Measurements from ENCODE around the gene ASB15.
"Not testable (repeated sequence)": the region's sequence is repeated elsewhere in the genome, so short reads cannot be mapped to it uniquely, and the experiment has no call there.

Gene ASB15

GRCh38 chr7:123601530-123601929 lies at the start of gene ASB15:
ASB15 (plus strand) TSS chr7:123601821; CDS start chr7:123614503, 12,682 bp downstream.
- DNase-seq = no peak

- not testable (repeated sequence) for DNase-seq
These were observed 49.5 kb upstream of the ASB15 start for GRCh38 chr7:123552134-123552533.

GRCh38 chr7:123552641-123553040 lies 49.0 kb upstream of the ASB15 start:
- no peak for DNase-seq

- no peak for DNase-seq
These were observed 48.5 kb upstream of the ASB15 start for GRCh38 chr7:123553159-123553558.

- DNase-seq = no peak
These were observed 46.1 kb upstream of the ASB15 start for GRCh38 chr7:123555484-123555883.

GRCh38 chr7:123557016-123557397 lies 44.6 kb upstream of the ASB15 start:
- DNase-seq = no peak

- DNase-seq = peak; percentile 98
These were observed 44.0 kb upstream of the ASB15 start, which contains the start of gene NDUFA5 for GRCh38 chr7:123557398-123558288. NDUFA5 (minus strand) TSS chr7:123557818; CDS start chr7:123557795, 23 bp downstream.

- DNase-seq = no peak
These were observed 43.2 kb upstream of the ASB15 start for GRCh38 chr7:123558289-123558874.

- DNase-seq = no peak
These were observed 39.5 kb upstream of the ASB15 start for GRCh38 chr7:123562121-123562520.

GRCh38 chr7:123569352-123570010 lies 32.1 kb upstream of the ASB15 start:
- DNase-seq = no peak

GRCh38 chr7:123570390-123571182 lies 31.0 kb upstream of the ASB15 start:
- DNase-seq = peak; percentile 10

GRCh38 chr7:123571187-123571586 lies 30.4 kb upstream of the ASB15 start:
- no peak for DNase-seq

GRCh38 chr7:123571684-123572083 lies 29.9 kb upstream of the ASB15 start:
- no peak for DNase-seq

GRCh38 chr7:123573341-123573740 lies 28.3 kb upstream of the ASB15 start:
- no peak for DNase-seq

GRCh38 chr7:123573896-123574467 lies 27.6 kb upstream of the ASB15 start:
- DNase-seq = no peak

GRCh38 chr7:123579416-123579815 lies 22.2 kb upstream of the ASB15 start:
- DNase-seq = no peak

- DNase-seq = no peak
These were observed 21.0 kb upstream of the ASB15 start for GRCh38 chr7:123580406-123581161.

- DNase-seq = no peak
These were observed 20.5 kb upstream of the ASB15 start for GRCh38 chr7:123581162-123581459.

GRCh38 chr7:123583821-123584220 lies 17.8 kb upstream of the ASB15 start:
- no peak for DNase-seq

GRCh38 chr7:123588376-123588775 lies 13.2 kb upstream of the ASB15 start:
- no peak for DNase-seq

- no peak for DNase-seq
These were observed 6.8 kb upstream of the ASB15 start for GRCh38 chr7:123594813-123595241.

- DNase-seq = no peak
These were observed 3.0 kb upstream of the ASB15 start for GRCh38 chr7:123598657-123599056.
